WTC11 (cell line): Measurements from ENCODE around the gene CALML3. TPM values are rescaled to one million over a fixed set of nuclear protein-coding genes. Genes with fewer than 3 reads are reported as not detected.

Experiments
- ATAC-seq: fragments of 200-7000 bp; cut with Tn5 transposase; 2 replicates; pipeline ENCODE4 v1.10.0; 2021; ENCODE audit warnings: mild to moderate bottlenecking, moderate library complexity
- CTCF ChIA-PET: fragments of 300-600 bp; sonication (Branson Sonifier 250); formaldehyde crosslinking; loops from one replicate; lab custom pipeline; 2021; ENCODE audit warnings: antibody characterized with exemption; lab: Charles Lee
- POLR2A ChIA-PET: fragments of 350-600 bp; sonication (Branson Sonifier 250); formaldehyde crosslinking; loops from one replicate; lab custom pipeline; 2021; ENCODE audit warnings: antibody characterized with exemption; lab: Charles Lee
- DNase-seq: peaks from one replicate; pipeline ENCODE4 v3.0.0; 2021; ENCODE audit warnings: low spot score
- H3K27ac Mint-ChIP-seq: 2 replicates; pipeline ENCODE4 v1.8.0; 2021; ENCODE audit warnings: mixed read lengths
- H3K27me3 Mint-ChIP-seq: 2 replicates; pipeline ENCODE4 v1.8.0; 2021; ENCODE audit warnings: low read depth, mild to moderate bottlenecking, moderate library complexity, mixed read lengths
- H3K36me3 Mint-ChIP-seq: 2 replicates; pipeline ENCODE4 v1.8.0; 2021; ENCODE audit warnings: mixed read lengths
- H3K4me1 Mint-ChIP-seq: 2 replicates; pipeline ENCODE4 v1.8.0; 2022; ENCODE audit warnings: mixed read lengths
- H3K4me3 Mint-ChIP-seq: 2 replicates; pipeline ENCODE4 v1.8.0; 2021; ENCODE audit warnings: mild to moderate bottlenecking, moderate library complexity, mixed read lengths
- H3K9me3 Mint-ChIP-seq: 2 replicates; pipeline ENCODE4 v1.8.0; 2021; ENCODE audit warnings: mixed read lengths
- JAZF1 ChIP-seq: fragments of 250-450 bp; sonication (Bioruptor Pico); IDR thresholded peaks from 2 replicates; pipeline ENCODE4 v1.9.0; 2021; ENCODE audit warnings: moderate library complexity, mild to moderate bottlenecking, inconsistent platforms
- NFATC4 ChIP-seq: fragments of 250-450 bp; sonication (Bioruptor Pico); IDR thresholded peaks from 2 replicates; pipeline ENCODE4 v1.9.0; 2021; ENCODE audit warnings: mild to moderate bottlenecking
- RELA ChIP-seq: sonication (generic); formaldehyde crosslinking; IDR thresholded peaks from 2 replicates; pipeline ENCODE4 v1.8.1; 2022; ENCODE audit warnings: missing genetic modification reagents, mild to moderate bottlenecking, borderline replicate concordance
- RORB ChIP-seq: fragments of 250-450 bp; sonication (Bioruptor Pico); IDR thresholded peaks from 2 replicates; pipeline ENCODE4 v1.9.0; 2021; ENCODE audit warnings: mild to moderate bottlenecking
- ZNF138 ChIP-seq: sonication (generic); formaldehyde crosslinking; conservative IDR thresholded peaks from 2 replicates; pipeline ENCODE4 v1.8.1; 2022; ENCODE audit warnings: mild to moderate bottlenecking, moderate library complexity, missing genetic modification reagents
- ZNF219 ChIP-seq: sonication (generic); formaldehyde crosslinking; IDR thresholded peaks from 2 replicates; pipeline ENCODE4 v1.8.0; 2023; ENCODE audit warnings: missing genetic modification reagents, mild to moderate bottlenecking, borderline replicate concordance
- total RNA-seq: library from RNA; stranded (reverse); gene quantifications from 3 replicates; pipeline ENCODE4 v1.2.3, GENCODE V29; 2021
- TF ChIP-seq, protein P1 (sequence below): sonication (generic); formaldehyde crosslinking; IDR thresholded peaks from 2 replicates; pipeline ENCODE4 v1.8.1; 2023; ENCODE audit warnings: mild to moderate bottlenecking, missing genetic modification reagents
- TF ChIP-seq, protein P2 (sequence below): sonication (generic); formaldehyde crosslinking; IDR thresholded peaks from 2 replicates; pipeline ENCODE4 v1.8.0; 2022; ENCODE audit warnings: mild to moderate bottlenecking, missing genetic modification reagents
- TF ChIP-seq, protein P3 (sequence below): sonication (generic); formaldehyde crosslinking; IDR thresholded peaks from 2 replicates; pipeline ENCODE4 v1.8.0; 2022; ENCODE audit warnings: missing genetic modification reagents
- TF ChIP-seq, protein P4 (sequence below): sonication (generic); formaldehyde crosslinking; IDR thresholded peaks from 2 replicates; pipeline ENCODE4 v1.8.0; 2023; ENCODE audit warnings: missing genetic modification reagents, mild to moderate bottlenecking, borderline replicate concordance
- TF ChIP-seq, protein P5 (sequence below): fragments of 200-600 bp; IDR thresholded peaks from 2 replicates; pipeline ENCODE4 v1.8.0; 2022; ENCODE audit warnings: antibody characterized with exemption
- TF ChIP-seq, protein P6 (sequence below): sonication (generic); formaldehyde crosslinking; IDR thresholded peaks from 2 replicates; pipeline ENCODE4 v1.8.1; 2022; ENCODE audit warnings: mild to moderate bottlenecking, missing genetic modification reagents, moderate library complexity, borderline replicate concordance

The CALML3 gene
- total RNA-seq, 1 experiment from 2014 or later = not detected

DNA sequence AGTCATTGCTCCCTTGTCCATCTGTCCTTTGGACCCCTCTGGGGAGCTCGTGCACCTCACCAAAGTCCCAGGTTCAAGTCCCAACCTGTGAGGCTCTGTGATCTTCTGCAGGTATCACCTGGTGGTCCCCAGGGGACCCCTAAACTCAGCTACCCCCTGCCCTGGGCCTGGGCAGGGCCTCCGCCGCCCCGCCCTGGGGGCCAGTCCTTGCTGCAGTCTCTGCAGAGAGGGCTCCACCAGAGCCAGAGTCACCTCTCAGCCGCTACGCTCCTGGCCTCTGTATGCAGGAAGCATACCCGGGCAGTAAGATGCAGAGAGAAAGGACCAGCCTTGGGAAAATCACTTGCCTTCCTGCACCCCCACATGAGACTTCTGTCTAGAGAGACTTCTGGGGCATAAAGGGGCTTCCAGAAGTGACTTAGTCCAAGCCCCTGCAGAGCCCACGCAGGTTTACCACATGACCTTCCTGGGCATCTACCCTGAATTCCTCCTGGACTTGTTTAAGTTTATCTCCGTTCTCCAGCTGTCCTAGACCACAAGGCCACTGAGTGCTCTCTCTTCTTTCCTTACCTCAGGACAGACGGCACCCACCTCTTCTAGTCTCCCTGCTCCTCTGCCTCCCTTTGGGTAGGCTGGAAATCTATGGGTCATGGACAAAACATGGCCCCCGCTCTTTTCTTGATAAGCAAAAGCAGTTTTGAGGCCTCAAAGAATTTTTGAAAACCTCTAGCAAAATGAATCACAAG is 46.6 kb upstream of the CALML3 start (continued):
- TF ChIP-seq, protein P1, sequence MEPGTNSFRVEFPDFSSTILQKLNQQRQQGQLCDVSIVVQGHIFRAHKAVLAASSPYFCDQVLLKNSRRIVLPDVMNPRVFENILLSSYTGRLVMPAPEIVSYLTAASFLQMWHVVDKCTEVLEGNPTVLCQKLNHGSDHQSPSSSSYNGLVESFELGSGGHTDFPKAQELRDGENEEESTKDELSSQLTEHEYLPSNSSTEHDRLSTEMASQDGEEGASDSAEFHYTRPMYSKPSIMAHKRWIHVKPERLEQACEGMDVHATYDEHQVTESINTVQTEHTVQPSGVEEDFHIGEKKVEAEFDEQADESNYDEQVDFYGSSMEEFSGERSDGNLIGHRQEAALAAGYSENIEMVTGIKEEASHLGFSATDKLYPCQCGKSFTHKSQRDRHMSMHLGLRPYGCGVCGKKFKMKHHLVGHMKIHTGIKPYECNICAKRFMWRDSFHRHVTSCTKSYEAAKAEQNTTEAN (CRISPR knock-in tag) = no peak
- TF ChIP-seq, protein P2, sequence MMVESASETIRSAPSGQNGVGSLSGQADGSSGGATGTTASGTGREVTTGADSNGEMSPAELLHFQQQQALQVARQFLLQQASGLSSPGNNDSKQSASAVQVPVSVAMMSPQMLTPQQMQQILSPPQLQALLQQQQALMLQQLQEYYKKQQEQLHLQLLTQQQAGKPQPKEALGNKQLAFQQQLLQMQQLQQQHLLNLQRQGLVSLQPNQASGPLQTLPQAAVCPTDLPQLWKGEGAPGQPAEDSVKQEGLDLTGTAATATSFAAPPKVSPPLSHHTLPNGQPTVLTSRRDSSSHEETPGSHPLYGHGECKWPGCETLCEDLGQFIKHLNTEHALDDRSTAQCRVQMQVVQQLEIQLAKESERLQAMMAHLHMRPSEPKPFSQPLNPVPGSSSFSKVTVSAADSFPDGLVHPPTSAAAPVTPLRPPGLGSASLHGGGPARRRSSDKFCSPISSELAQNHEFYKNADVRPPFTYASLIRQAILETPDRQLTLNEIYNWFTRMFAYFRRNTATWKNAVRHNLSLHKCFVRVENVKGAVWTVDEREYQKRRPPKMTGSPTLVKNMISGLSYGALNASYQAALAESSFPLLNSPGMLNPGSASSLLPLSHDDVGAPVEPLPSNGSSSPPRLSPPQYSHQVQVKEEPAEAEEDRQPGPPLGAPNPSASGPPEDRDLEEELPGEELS (CRISPR knock-in tag) = no peak
- no peak for TF ChIP-seq ZNF219 (CRISPR knock-in tag)
- TF ChIP-seq ZNF138 (CRISPR knock-in tag) = no peak
- TF ChIP-seq, protein P3, sequence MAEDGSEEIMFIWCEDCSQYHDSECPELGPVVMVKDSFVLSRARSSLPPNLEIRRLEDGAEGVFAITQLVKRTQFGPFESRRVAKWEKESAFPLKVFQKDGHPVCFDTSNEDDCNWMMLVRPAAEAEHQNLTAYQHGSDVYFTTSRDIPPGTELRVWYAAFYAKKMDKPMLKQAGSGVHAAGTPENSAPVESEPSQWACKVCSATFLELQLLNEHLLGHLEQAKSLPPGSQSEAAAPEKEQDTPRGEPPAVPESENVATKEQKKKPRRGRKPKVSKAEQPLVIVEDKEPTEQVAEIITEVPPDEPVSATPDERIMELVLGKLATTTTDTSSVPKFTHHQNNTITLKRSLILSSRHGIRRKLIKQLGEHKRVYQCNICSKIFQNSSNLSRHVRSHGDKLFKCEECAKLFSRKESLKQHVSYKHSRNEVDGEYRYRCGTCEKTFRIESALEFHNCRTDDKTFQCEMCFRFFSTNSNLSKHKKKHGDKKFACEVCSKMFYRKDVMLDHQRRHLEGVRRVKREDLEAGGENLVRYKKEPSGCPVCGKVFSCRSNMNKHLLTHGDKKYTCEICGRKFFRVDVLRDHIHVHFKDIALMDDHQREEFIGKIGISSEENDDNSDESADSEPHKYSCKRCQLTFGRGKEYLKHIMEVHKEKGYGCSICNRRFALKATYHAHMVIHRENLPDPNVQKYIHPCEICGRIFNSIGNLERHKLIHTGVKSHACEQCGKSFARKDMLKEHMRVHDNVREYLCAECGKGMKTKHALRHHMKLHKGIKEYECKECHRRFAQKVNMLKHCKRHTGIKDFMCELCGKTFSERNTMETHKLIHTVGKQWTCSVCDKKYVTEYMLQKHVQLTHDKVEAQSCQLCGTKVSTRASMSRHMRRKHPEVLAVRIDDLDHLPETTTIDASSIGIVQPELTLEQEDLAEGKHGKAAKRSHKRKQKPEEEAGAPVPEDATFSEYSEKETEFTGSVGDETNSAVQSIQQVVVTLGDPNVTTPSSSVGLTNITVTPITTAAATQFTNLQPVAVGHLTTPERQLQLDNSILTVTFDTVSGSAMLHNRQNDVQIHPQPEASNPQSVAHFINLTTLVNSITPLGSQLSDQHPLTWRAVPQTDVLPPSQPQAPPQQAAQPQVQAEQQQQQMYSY (CRISPR knock-in tag) = no peak
- TF ChIP-seq RELA (CRISPR knock-in tag) = no peak
- TF ChIP-seq RORB (CRISPR knock-in tag) = no peak
- TF ChIP-seq, protein P4, sequence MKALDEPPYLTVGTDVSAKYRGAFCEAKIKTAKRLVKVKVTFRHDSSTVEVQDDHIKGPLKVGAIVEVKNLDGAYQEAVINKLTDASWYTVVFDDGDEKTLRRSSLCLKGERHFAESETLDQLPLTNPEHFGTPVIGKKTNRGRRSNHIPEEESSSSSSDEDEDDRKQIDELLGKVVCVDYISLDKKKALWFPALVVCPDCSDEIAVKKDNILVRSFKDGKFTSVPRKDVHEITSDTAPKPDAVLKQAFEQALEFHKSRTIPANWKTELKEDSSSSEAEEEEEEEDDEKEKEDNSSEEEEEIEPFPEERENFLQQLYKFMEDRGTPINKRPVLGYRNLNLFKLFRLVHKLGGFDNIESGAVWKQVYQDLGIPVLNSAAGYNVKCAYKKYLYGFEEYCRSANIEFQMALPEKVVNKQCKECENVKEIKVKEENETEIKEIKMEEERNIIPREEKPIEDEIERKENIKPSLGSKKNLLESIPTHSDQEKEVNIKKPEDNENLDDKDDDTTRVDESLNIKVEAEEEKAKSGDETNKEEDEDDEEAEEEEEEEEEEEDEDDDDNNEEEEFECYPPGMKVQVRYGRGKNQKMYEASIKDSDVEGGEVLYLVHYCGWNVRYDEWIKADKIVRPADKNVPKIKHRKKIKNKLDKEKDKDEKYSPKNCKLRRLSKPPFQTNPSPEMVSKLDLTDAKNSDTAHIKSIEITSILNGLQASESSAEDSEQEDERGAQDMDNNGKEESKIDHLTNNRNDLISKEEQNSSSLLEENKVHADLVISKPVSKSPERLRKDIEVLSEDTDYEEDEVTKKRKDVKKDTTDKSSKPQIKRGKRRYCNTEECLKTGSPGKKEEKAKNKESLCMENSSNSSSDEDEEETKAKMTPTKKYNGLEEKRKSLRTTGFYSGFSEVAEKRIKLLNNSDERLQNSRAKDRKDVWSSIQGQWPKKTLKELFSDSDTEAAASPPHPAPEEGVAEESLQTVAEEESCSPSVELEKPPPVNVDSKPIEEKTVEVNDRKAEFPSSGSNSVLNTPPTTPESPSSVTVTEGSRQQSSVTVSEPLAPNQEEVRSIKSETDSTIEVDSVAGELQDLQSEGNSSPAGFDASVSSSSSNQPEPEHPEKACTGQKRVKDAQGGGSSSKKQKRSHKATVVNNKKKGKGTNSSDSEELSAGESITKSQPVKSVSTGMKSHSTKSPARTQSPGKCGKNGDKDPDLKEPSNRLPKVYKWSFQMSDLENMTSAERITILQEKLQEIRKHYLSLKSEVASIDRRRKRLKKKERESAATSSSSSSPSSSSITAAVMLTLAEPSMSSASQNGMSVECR (CRISPR knock-in tag) = no peak
- TF ChIP-seq JAZF1 (CRISPR knock-in tag) = no peak
- TF ChIP-seq, all 79 proteins: peak for 0

DNA sequence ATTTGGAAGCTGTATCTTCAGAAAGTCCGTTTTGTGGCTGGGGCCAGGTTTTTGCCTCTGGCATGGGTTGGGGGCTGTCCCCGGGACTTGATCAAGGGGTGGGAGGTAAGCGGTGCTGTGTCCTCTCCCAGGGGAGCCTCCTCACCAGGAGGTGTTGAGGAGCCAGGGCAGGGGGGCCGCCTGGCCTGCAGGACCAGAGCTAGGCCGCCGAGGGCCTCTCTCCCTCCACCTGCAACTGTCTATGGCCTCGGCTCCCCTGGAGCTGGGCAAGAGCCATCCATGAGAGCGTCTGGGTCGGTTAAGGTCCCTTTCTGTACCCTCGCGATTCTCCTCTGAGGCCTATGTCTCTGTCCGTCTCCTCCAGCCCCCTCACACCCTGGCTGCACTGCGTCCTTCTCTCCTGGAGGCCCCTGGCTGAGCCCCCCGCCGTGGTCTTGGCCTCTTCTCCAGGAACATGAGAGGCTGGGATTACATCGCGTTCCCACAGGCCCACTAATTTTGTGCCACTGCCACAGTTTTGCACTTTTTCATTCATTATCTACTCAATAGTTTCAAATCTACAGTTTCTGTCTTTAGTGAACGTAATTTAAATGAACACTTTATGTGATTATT is 46.0 kb upstream of the CALML3 start:
- Mint-ChIP-seq H3K27ac (no peak overlapping the region), H3K27me3 (peaks cover 2% of the 10 kb centered on the region), H3K9me3 (0 out of 2 replicates have a peak, but pooled peaks cover 3% of the 10 kb centered on the region), H3K4me1 (peaks cover 7% of the 10 kb centered on the region), H3K4me3 (no peak overlapping the region), H3K36me3 (no peaks in the 10 kb centered on the region)
- DNase-seq (no peak), ATAC-seq (no peak; the same call in 1 of the 2 replicates)
- CTCF ChIA-PET = no interaction called here
- TF ChIP-seq, protein P5, sequence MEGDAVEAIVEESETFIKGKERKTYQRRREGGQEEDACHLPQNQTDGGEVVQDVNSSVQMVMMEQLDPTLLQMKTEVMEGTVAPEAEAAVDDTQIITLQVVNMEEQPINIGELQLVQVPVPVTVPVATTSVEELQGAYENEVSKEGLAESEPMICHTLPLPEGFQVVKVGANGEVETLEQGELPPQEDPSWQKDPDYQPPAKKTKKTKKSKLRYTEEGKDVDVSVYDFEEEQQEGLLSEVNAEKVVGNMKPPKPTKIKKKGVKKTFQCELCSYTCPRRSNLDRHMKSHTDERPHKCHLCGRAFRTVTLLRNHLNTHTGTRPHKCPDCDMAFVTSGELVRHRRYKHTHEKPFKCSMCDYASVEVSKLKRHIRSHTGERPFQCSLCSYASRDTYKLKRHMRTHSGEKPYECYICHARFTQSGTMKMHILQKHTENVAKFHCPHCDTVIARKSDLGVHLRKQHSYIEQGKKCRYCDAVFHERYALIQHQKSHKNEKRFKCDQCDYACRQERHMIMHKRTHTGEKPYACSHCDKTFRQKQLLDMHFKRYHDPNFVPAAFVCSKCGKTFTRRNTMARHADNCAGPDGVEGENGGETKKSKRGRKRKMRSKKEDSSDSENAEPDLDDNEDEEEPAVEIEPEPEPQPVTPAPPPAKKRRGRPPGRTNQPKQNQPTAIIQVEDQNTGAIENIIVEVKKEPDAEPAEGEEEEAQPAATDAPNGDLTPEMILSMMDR = no peak
- TF ChIP-seq, protein P6, sequence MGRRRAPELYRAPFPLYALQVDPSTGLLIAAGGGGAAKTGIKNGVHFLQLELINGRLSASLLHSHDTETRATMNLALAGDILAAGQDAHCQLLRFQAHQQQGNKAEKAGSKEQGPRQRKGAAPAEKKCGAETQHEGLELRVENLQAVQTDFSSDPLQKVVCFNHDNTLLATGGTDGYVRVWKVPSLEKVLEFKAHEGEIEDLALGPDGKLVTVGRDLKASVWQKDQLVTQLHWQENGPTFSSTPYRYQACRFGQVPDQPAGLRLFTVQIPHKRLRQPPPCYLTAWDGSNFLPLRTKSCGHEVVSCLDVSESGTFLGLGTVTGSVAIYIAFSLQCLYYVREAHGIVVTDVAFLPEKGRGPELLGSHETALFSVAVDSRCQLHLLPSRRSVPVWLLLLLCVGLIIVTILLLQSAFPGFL (CRISPR knock-in tag) = no peak
- TF ChIP-seq NFATC4 (CRISPR knock-in tag) = no peak
- POLR2A ChIA-PET = no interaction called here
